Neural cell (in vitro differentiated cells): ENCODE measurements around the gene CCNL2. TPM values are rescaled to one million over a fixed set of nuclear protein-coding genes. Genes with fewer than 3 reads are reported as not detected.

Experiments used
- H2AFZ ChIP-seq: fragments of 200-600, 300-800 bp; sonication (generic), shearing (Covaris generic); 2 replicates; pipeline ENCODE4 v1.6.0; 2014; ENCODE audit warnings: low read depth, mild to moderate bottlenecking, antibody characterized with exemption, low read length, moderate library complexity
- H3F3A ChIP-seq: fragments of 200-600 bp; shearing (Covaris generic); 2 replicates; pipeline ENCODE4 v1.6.1; 2016; ENCODE audit warnings: mild to moderate bottlenecking, moderate library complexity, mixed read lengths, antibody characterized with exemption, low read length; ENCODE audit not compliant: insufficient read depth, poor library complexity, severe bottlenecking
- H3K27ac ChIP-seq: fragments of 200-600, 300-800 bp; sonication (generic), shearing (Covaris generic); 2 replicates; pipeline ENCODE4 v1.5.1; 2014; ENCODE audit warnings: mild to moderate bottlenecking, low read length, moderate library complexity
- H3K27me3 ChIP-seq: fragments of 300-800, 200-600 bp; sonication (generic), shearing (Covaris generic); 2 replicates; pipeline ENCODE4 v1.6.0; 2014; ENCODE audit warnings: mild to moderate bottlenecking, low read depth, low read length, moderate library complexity; ENCODE audit not compliant: insufficient read depth
- H3K36me3 ChIP-seq: fragments of 300-800, 200-600 bp; sonication (generic), shearing (Covaris generic); 2 replicates; pipeline ENCODE4 v1.5.1; 2014; ENCODE audit warnings: mild to moderate bottlenecking, antibody characterized with exemption, low read length, moderate library complexity; ENCODE audit not compliant: insufficient read depth
- H3K4me2 ChIP-seq: fragments of 300-800, 200-600 bp; sonication (generic), shearing (Covaris generic); 2 replicates; pipeline ENCODE4 v1.6.0; 2014; ENCODE audit warnings: mild to moderate bottlenecking, low read length
- H3K4me3 ChIP-seq: fragments of 300-800, 200-600 bp; sonication (generic), shearing (Covaris generic); 2 replicates; pipeline ENCODE4 v1.5.1; 2014; ENCODE audit warnings: mild to moderate bottlenecking, low read length, moderate library complexity
- H3K79me2 ChIP-seq: fragments of 200-600 bp; shearing (Covaris generic); replicated peaks from 2 replicates; pipeline ENCODE4 v1.6.0; 2014; ENCODE audit warnings: mild to moderate bottlenecking, low read length, moderate library complexity; ENCODE audit not compliant: insufficient read depth
- H3K9ac ChIP-seq: fragments of 300-800, 200-600 bp; sonication (generic), shearing (Covaris generic); 2 replicates; pipeline ENCODE4 v1.6.1; 2016; ENCODE audit warnings: mild to moderate bottlenecking, low read length, mixed read lengths
- H3K9me2 ChIP-seq: fragments of 200-600 bp; shearing (Covaris generic); 2 replicates; pipeline ENCODE4 v1.6.1; 2016; ENCODE audit warnings: mild to moderate bottlenecking, low read length, mixed read lengths; ENCODE audit not compliant: insufficient read depth
- H3K9me3 ChIP-seq: fragments of 200-600, 300-800 bp; sonication (generic), shearing (Covaris generic); 2 replicates; pipeline ENCODE4 v1.6.1; 2016; ENCODE audit warnings: mild to moderate bottlenecking, mixed run types, low read length, moderate library complexity, mixed read lengths
- H4K20me1 ChIP-seq: fragments of 200-600 bp; shearing (Covaris generic); 2 replicates; pipeline ENCODE4 v1.6.1; 2016; ENCODE audit warnings: mild to moderate bottlenecking, mixed run types; ENCODE audit not compliant: insufficient read depth
- CTCF ChIP-seq: fragments of 450-650 bp; IDR thresholded peaks from 2 replicates; pipeline ENCODE4 v1.5.1; 2014; ENCODE audit warnings: antibody characterized with exemption, mild to moderate bottlenecking, moderate library complexity; ENCODE audit not compliant: poor library complexity, severe bottlenecking
- EP300 ChIP-seq: fragments of 450-650 bp; conservative IDR thresholded peaks from 2 replicates; pipeline ENCODE4 v1.6.1; 2014; ENCODE audit warnings: antibody characterized with exemption, mild to moderate bottlenecking, moderate library complexity; ENCODE audit not compliant: poor library complexity, severe bottlenecking
- EZH2 ChIP-seq: fragments of 200-600, 300-800 bp; shearing (Covaris generic), sonication (generic); IDR thresholded peaks from 2 replicates; pipeline ENCODE4 v1.6.1; 2014; ENCODE audit warnings: antibody characterized with exemption, low read length, borderline replicate concordance, mild to moderate bottlenecking; ENCODE audit not compliant: insufficient read depth, poor library complexity, severe bottlenecking
- MXI1 ChIP-seq: fragments of 450-650 bp; conservative IDR thresholded peaks from 2 replicates; pipeline ENCODE4 v1.6.1; 2014; ENCODE audit warnings: antibody characterized with exemption, mild to moderate bottlenecking; ENCODE audit not compliant: poor library complexity, severe bottlenecking
- POLR2AphosphoS5 ChIP-seq: IDR thresholded peaks from 2 replicates; pipeline ENCODE4 v1.6.1; 2012
- RAD21 ChIP-seq: fragments of 450-650 bp; conservative IDR thresholded peaks from 2 replicates; pipeline ENCODE4 v1.6.1; 2014; ENCODE audit warnings: antibody characterized with exemption, mild to moderate bottlenecking, moderate library complexity
- REST ChIP-seq: IDR thresholded peaks from 2 replicates; pipeline ENCODE4 v1.6.1; 2012; ENCODE audit warnings: borderline replicate concordance
- SMC3 ChIP-seq: fragments of 450-650 bp; conservative IDR thresholded peaks from 2 replicates; pipeline ENCODE4 v1.6.1; 2014; ENCODE audit warnings: antibody characterized with exemption, mild to moderate bottlenecking, moderate library complexity; ENCODE audit not compliant: poor library complexity
- TAF1 ChIP-seq: IDR thresholded peaks from 2 replicates; pipeline ENCODE4 v1.6.1; 2012; ENCODE audit warnings: low read depth
- polyA plus RNA-seq: library from polyadenylated mRNA; depleted of rRNA; stranded (reverse); fragments of >200 nt; gene quantifications from 2 replicates; pipeline ENCODE4 v1.2.3, GENCODE V29; 2014

The CCNL2 gene
- polyA plus RNA-seq, 1 donor from 2014 or later = 696 TPM

- Histone ChIP-seq H3K4me3 (no peak overlapping the region), H4K20me1 (no peaks in the 10 kb centered on the region), H3K9ac (no peak overlapping the region), H3F3A (no peaks in the 10 kb centered on the region), H3K9me3 (no peaks in the 10 kb centered on the region), H3K9me2 (no peaks in the 10 kb centered on the region), H3K27me3 (peaks cover 26% of the 10 kb centered on the region), H3K4me2 (no peak overlapping the region), H3K36me3 (no peaks in the 10 kb centered on the region), H2AFZ (no peak overlapping the region), H3K79me2 (no peaks in the 10 kb centered on the region), H3K27ac (no peak overlapping the region)
- TF ChIP-seq REST (no peak), POLR2AphosphoS5 (no peak), TAF1 (no peak), CTCF (no peak), RAD21 (no peak), SMC3 (no peak), EP300 (no peak), MXI1 (no peak), EZH2 (no peak)
Measured at GRCh38 chr1:1355416-1355815, 43.7 kb downstream of the CCNL2 start.

GRCh38 chr1:1354271-1355247 lies 44.6 kb downstream of the CCNL2 start:
- no peak overlapping the region for H3K4me2 ChIP-seq
- H3K9ac ChIP-seq = peak overlapping the region; percentile 9
- H3K27ac ChIP-seq = no peak overlapping the region
- TF ChIP-seq EP300 = no peak
- TF ChIP-seq RAD21 = no peak
- TF ChIP-seq MXI1 = peak; percentile 17
- no peak for TF ChIP-seq CTCF
- TF ChIP-seq TAF1 = no peak
- TF ChIP-seq POLR2AphosphoS5 = no peak
- TF ChIP-seq REST = no peak
- H3F3A ChIP-seq = no peaks in the 10 kb centered on the region
- H4K20me1 ChIP-seq = no peaks in the 10 kb centered on the region
- H3K9me3 ChIP-seq = no peaks in the 10 kb centered on the region
- H3K36me3 ChIP-seq = no peaks in the 10 kb centered on the region
- H2AFZ ChIP-seq = no peak overlapping the region
- H3K4me3 ChIP-seq = peak overlapping the region; percentile 55
- peaks cover 26% of the 10 kb centered on the region for H3K27me3 ChIP-seq
- no peaks in the 10 kb centered on the region for H3K9me2 ChIP-seq
- no peaks in the 10 kb centered on the region for H3K79me2 ChIP-seq
